Skin epidermis (tissue), 12 donors: ENCODE measurements around the gene PFN1.
"Not testable (repeated sequence)": the region's sequence is repeated elsewhere in the genome, so short reads cannot be mapped to it uniquely, and the experiment has no call there.

Experiments
- H3K27ac ChIP-seq, 21 experiments: fragments of 200-600 bp; sonication (generic) in 11 of 21; one replicate each; pipeline ENCODE4 v1.5.0; 2020; ENCODE audit warnings: mild to moderate bottlenecking in 3 of 21, inconsistent platforms in 2 of 21, moderate library complexity in 2 of 21
- H3K4me3 ChIP-seq, 7 experiments: fragments of 200-600 bp; sonication (generic) in 2 of 7; one replicate each; pipeline ENCODE4 v1.5.0; 2020; ENCODE audit warnings: inconsistent platforms in 2 of 7, mild to moderate bottlenecking in 2 of 7, moderate library complexity in 1 of 7

Gene PFN1

GRCh38 chr17:4935650-4936049 is 12.7 kb downstream of the PFN1 start:
- peak overlapping the region in 10 of 21 experiments; percentile 1 to 52 (median 30) for H3K27ac ChIP-seq
- no peak overlapping the region for H3K4me3 ChIP-seq

GRCh38 chr17:4934173-4934979 is 14.0 kb downstream of the PFN1 start:
- H3K4me3 ChIP-seq = no peak overlapping the region
- peak overlapping the region in 3 of 21 experiments; percentile 2 to 34 (median 8) for H3K27ac ChIP-seq

GRCh38 chr17:4933646-4934045 is 14.7 kb downstream of the PFN1 start:
- peak overlapping the region in 3 of 21 experiments; percentile 2 to 34 (median 8) for H3K27ac ChIP-seq

GRCh38 chr17:4932756-4933155 is 15.6 kb downstream of the PFN1 start:
- Histone ChIP-seq H3K4me3 (no peak overlapping the region), H3K27ac (no peak overlapping the region)

More at GRCh38 chr17:4933646-4934045, 14.7 kb downstream of the PFN1 start:
- H3K4me3 ChIP-seq = no peak overlapping the region

- Histone ChIP-seq H3K4me3 (no peak within 1 kb of the TSS), H3K27ac (no peak within 1 kb of the TSS)
Measured at GRCh38 chr17:4931963-4932362, 16.4 kb downstream of the PFN1 start, which contains the start of gene GP1BA. GP1BA (plus strand) TSS chr17:4932277; CDS start chr17:4932605, 328 bp downstream.

GRCh38 chr17:4928881-4929280 is 19.4 kb downstream of the PFN1 start:
- Histone ChIP-seq H3K27ac (no peak overlapping the region), H3K4me3 (no peak overlapping the region)

GRCh38 chr17:4926577-4927335 is 21.6 kb downstream of the PFN1 start:
- not testable (repeated sequence) for H3K27ac ChIP-seq

GRCh38 chr17:4921320-4921719 is 27.0 kb downstream of the PFN1 start:
- Histone ChIP-seq H3K27ac (peak overlapping the region in 1 of 21 experiments; percentile 73), H3K4me3 (no peak overlapping the region)

More at GRCh38 chr17:4926577-4927335, 21.6 kb downstream of the PFN1 start:
- not testable (repeated sequence) for H3K4me3 ChIP-seq

- peak overlapping the region in 8 of 21 experiments; percentile 25 to 75 (median 60) for H3K27ac ChIP-seq
- H3K4me3 ChIP-seq = no peak overlapping the region
Measured at GRCh38 chr17:4920351-4921048, 27.8 kb downstream of the PFN1 start.

- Histone ChIP-seq H3K4me3 (no peak overlapping the region), H3K27ac (peak overlapping the region in 4 of 21 experiments; percentile 69 to 75 (median 74))
Measured at GRCh38 chr17:4919511-4920047, 28.8 kb downstream of the PFN1 start.

GRCh38 chr17:4914551-4914950 is 33.8 kb downstream of the PFN1 start:
- not testable (repeated sequence) for H3K27ac ChIP-seq, H3K4me3 ChIP-seq

GRCh38 chr17:4913994-4914393 is 34.3 kb downstream of the PFN1 start:
- Histone ChIP-seq H3K27ac (no peak overlapping the region), H3K4me3 (no peak overlapping the region)

- peak overlapping the region in 1 of 7 experiments; percentile 16 for H3K4me3 ChIP-seq
- peak overlapping the region in 20 of 21 experiments; percentile 47 to 89 (median 76) for H3K27ac ChIP-seq
Measured at GRCh38 chr17:4908711-4909496, 39.4 kb downstream of the PFN1 start.

GRCh38 chr17:4908301-4908700 is 40.0 kb downstream of the PFN1 start:
- H3K27ac ChIP-seq = peak overlapping the region in 20 of 21 experiments; percentile 47 to 89 (median 76)

GRCh38 chr17:4906642-4907041 is 41.7 kb downstream of the PFN1 start:
- H3K27ac ChIP-seq, H3K4me3 ChIP-seq: not testable (repeated sequence)

More at GRCh38 chr17:4908301-4908700, 40.0 kb downstream of the PFN1 start:
- no peak overlapping the region for H3K4me3 ChIP-seq

- peak within 1 kb of the TSS in 17 of 21 experiments; percentile 10 to 77 (median 51) for H3K27ac ChIP-seq
- peak within 1 kb of the TSS in 2 of 7 experiments; percentile 18 to 42 for H3K4me3 ChIP-seq
Measured at GRCh38 chr17:4903051-4903818, 45.1 kb downstream of the PFN1 start, which contains the start of gene CHRNE. CHRNE (minus strand) TSS chr17:4903098; CDS start chr17:4903063, 35 bp downstream.

GRCh38 chr17:4902540-4902939 is 45.8 kb downstream of the PFN1 start:
- peak overlapping the region in 16 of 21 experiments; percentile 10 to 77 (median 42) for H3K27ac ChIP-seq
- H3K4me3 ChIP-seq = no peak overlapping the region
